Psoas muscle (tissue), 8 donors: ENCODE results near the gene OGA. TPM values are rescaled to one million over a fixed set of nuclear protein-coding genes. Genes with fewer than 3 reads are reported as not detected.
"Not testable (repeated sequence)": the region's sequence is repeated elsewhere in the genome, so short reads cannot be mapped to it uniquely, and the experiment has no call there.

Source experiments
- ATAC-seq, 4 donors: fragments of 200-7000 bp; cut with Tn5 transposase; one replicate each; pipeline ENCODE4 v1.9.1; 2020; ENCODE audit warnings: moderate library complexity in 3 of 4, mild to moderate bottlenecking in 2 of 4
- DNase-seq, 2 donors: peaks; one replicate each; pipeline ENCODE4 v3.0.0-alpha.2; 2020
- H3K27ac ChIP-seq: fragments of 200-600 bp; one replicate; pipeline ENCODE4 v1.8.0; 2022
- H3K27me3 ChIP-seq, 3 donors: fragments of 200-600 bp in 1 of 3; one replicate each; pipeline versions ENCODE4 v1.6.1 to v1.8.0; 2013 to 2022; ENCODE audit warnings: low read length in 2 of 3, mild to moderate bottlenecking in 2 of 3, moderate library complexity in 1 of 3; ENCODE audit not compliant: insufficient read depth in 3 of 3
- H3K36me3 ChIP-seq, 2 donors: fragments of 200-600 bp in 1 of 2; one replicate each; pipeline versions ENCODE4 v1.6.1 to v1.8.0; 2013 to 2022; ENCODE audit warnings: low read depth in 1 of 2, mild to moderate bottlenecking in 1 of 2, moderate library complexity in 1 of 2; ENCODE audit not compliant: insufficient read depth in 1 of 2
- H3K4me1 ChIP-seq: fragments of 200-600 bp; one replicate; pipeline ENCODE4 v1.8.0; 2022
- H3K4me3 ChIP-seq: fragments of 200-600 bp; one replicate; pipeline ENCODE4 v1.8.0; 2022; ENCODE audit warnings: mild to moderate bottlenecking
- H3K9me3 ChIP-seq: fragments of 200-600 bp; one replicate; pipeline ENCODE4 v1.8.0; 2022
- CTCF ChIP-seq: fragments of 200-600 bp; IDR thresholded peaks from one replicate; pipeline ENCODE4 v1.8.0; 2022; ENCODE audit warnings: antibody characterized with exemption
- WGBS, 3 donors: extraction: QIAGEN DNeasy Blood & Tissue Kit; methylation state at CpG; one replicate each; pipeline versions ENCODE4 v1.1.6 to v1.1.7; 2013; 5-methylcytosine and 5-hydroxymethylcytosine counted together
- intact Hi-C, 2 donors: fragments of 100-400 bp; cut with DNase I; formaldehyde crosslinking; loops; one replicate each; pipeline versions ENCODE4 v1.11.0 to v1.14.2; 2022
- polyA plus RNA-seq, 3 donors: library from polyadenylated mRNA; stranded (reverse); fragments of 200-250 nt; gene quantifications; one replicate each; pipeline ENCODE4 v1.2.3, GENCODE V29; 2013
- total RNA-seq, 4 donors: library from RNA; stranded (reverse); fragmentation: NEBNext Ultra II Directional in 2 of 4; extraction: Animal tissue kit (Norgen Biotek cat#: 25700) in 2 of 4; gene quantifications; one replicate each; pipeline versions ENCODE4 v1.2.1 to v1.2.4, GENCODE V29; 2021 to 2023
- donor health status: healthy with polysubstance abuse.
- donor health status: DM: no; HTN: no; CAD: no; lungs with moderate emphysema.
- donor health status: Bipolar disorder and iron deficiency.
- donor health status: healthy.
- donor health status: DM: yes; HTN: yes; CAD: no.
- donor health status: DM: no; HTN: no; CAD: no.
- donor health status: DM: no; HTN: no; CAD: no.
- donor health status: DM: yes; HTN: yes; CAD: no.

Gene OGA
- total and polyA plus RNA-seq, 7 donors = 12.0 to 59.8 (median 56.2) TPM

- Histone ChIP-seq H3K36me3 (peaks cover 23 to 100% of the 10 kb centered on the region in 2 donors), H3K9me3 (no peaks in the 10 kb centered on the region), H3K27me3 (no peaks in the 10 kb centered on the region), H3K4me3 (no peak overlapping the region), H3K27ac (no peak overlapping the region), H3K4me1 (no peaks in the 10 kb centered on the region)
- no peak for TF ChIP-seq CTCF
- intact Hi-C loops = loop anchor here in 1 of 2 donors (10.0 kb wide), 1 partner anchor 869 kb away; no protein-coding TSS in a partner anchor
- 64 to 76% (median 64%) methylated on average over 4 of the region's 4 CpGs for WGBS, 3 donors
- DNase-seq (no peak), ATAC-seq (no peak)
These were observed 14.7 kb downstream of the OGA start for GRCh38 chr10:101803511-101803910.

GRCh38 chr10:101797403-101798059 is 20.7 kb downstream of the OGA start:
- Histone ChIP-seq H3K27ac (no peak overlapping the region), H3K36me3 (peaks cover 22 to 100% of the 10 kb centered on the region in 2 donors), H3K9me3 (no peaks in the 10 kb centered on the region), H3K4me3 (no peak overlapping the region), H3K4me1 (no peaks in the 10 kb centered on the region), H3K27me3 (no peaks in the 10 kb centered on the region)
- TF ChIP-seq CTCF = no peak
- intact Hi-C loops = no loop called here
- DNase-seq (no peak), ATAC-seq (no peak)
- WGBS, 3 donors = 69 to 78% (median 73%) methylated on average over 4 of the region's 4 CpGs

- H3K27ac ChIP-seq = no peak overlapping the region
- ATAC-seq (no peak), DNase-seq (no peak)
- H3K27me3 ChIP-seq = no peaks in the 10 kb centered on the region
- TF ChIP-seq CTCF = no peak
- H3K4me1 ChIP-seq = no peaks in the 10 kb centered on the region
- no peak overlapping the region for H3K4me3 ChIP-seq
- intact Hi-C loops = no loop called here
- H3K9me3 ChIP-seq = no peaks in the 10 kb centered on the region
- peaks cover 14 to 100% of the 10 kb centered on the region in 2 donors for H3K36me3 ChIP-seq
- 95 to 97% (median 96%) methylated on average over 12 of the region's 12 CpGs for WGBS, 3 donors
These were observed 24.7 kb downstream of the OGA start for GRCh38 chr10:101793526-101793925.

GRCh38 chr10:101789686-101790085 is 28.6 kb downstream of the OGA start:
- Histone ChIP-seq H3K27me3 (no peaks in the 10 kb centered on the region), H3K27ac (no peak overlapping the region), H3K4me1 (peaks cover under 1% of the 10 kb centered on the region), H3K9me3 (no peaks in the 10 kb centered on the region), H3K4me3 (no peak overlapping the region), H3K36me3 (peaks cover 17 to 100% of the 10 kb centered on the region in 2 donors)
- DNase-seq = no peak
- intact Hi-C loops = no loop called here
- no peak for ATAC-seq
- WGBS, 3 donors = 89 to 95% (median 91%) methylated on average over 7 of the region's 7 CpGs
- TF ChIP-seq CTCF = no peak

GRCh38 chr10:101789231-101789630 is 29.0 kb downstream of the OGA start:
- intact Hi-C loops = not testable (repeated sequence)
- peaks cover 17 to 100% of the 10 kb centered on the region in 2 donors for H3K36me3 ChIP-seq

More at GRCh38 chr10:101789231-101789630, 29.0 kb downstream of the OGA start:
- H3K4me1 ChIP-seq, H3K27me3 ChIP-seq, ATAC-seq, H3K27ac ChIP-seq, H3K4me3 ChIP-seq, DNase-seq, H3K9me3 ChIP-seq: not testable (repeated sequence)
- WGBS, 3 donors = 82 to 91% (median 86%) methylated on average over 9 of the region's 9 CpGs
